Thoracic aorta (tissue), 2 donors: Measurements from ENCODE around the gene SLC35F3. TPM values are rescaled to one million over a fixed set of nuclear protein-coding genes. Genes with fewer than 3 reads are reported as not detected.

Experiments
- ATAC-seq: fragments of 150-250 bp; one replicate; pipeline ENCODE4 v1.8.0; 2017; ENCODE audit warnings: low read depth; ENCODE audit not compliant: insufficient number of reproducible peaks, low FRiP score
- DNase-seq: peaks from one replicate; pipeline ENCODE4 v3.0.0-alpha.2; 2020; ENCODE audit warnings: low spot score
- H3K27ac ChIP-seq, 2 donors: fragments of 200-600 bp; sonication (generic); 1 replicate in 1 of 2; 2 replicates in 1 of 2; pipeline ENCODE4 v1.5.1; 2016; ENCODE audit warnings: mild to moderate bottlenecking in 2 of 2, moderate library complexity in 2 of 2
- H3K27me3 ChIP-seq: fragments of 200-600 bp; sonication (generic); replicated peaks from 2 replicates; pipeline ENCODE4 v1.6.0; 2016; ENCODE audit warnings: mild to moderate bottlenecking; ENCODE audit not compliant: insufficient read depth
- H3K36me3 ChIP-seq: fragments of 200-600 bp; sonication (generic); one replicate; pipeline ENCODE4 v1.5.1; 2016
- H3K4me1 ChIP-seq, 2 donors: fragments of 200-600 bp; sonication (generic); 1 replicate in 1 of 2; 2 replicates in 1 of 2; pipeline versions ENCODE4 v1.5.1 to v1.6.0; 2016; ENCODE audit warnings: low read depth in 2 of 2, mild to moderate bottlenecking in 1 of 2; ENCODE audit not compliant: control insufficient read depth in 1 of 2
- H3K4me3 ChIP-seq: fragments of 200-600 bp; sonication (generic); 2 replicates; pipeline ENCODE4 v1.5.1; 2016; ENCODE audit warnings: mild to moderate bottlenecking
- H3K9me3 ChIP-seq: fragments of 200-600 bp; sonication (generic); 2 replicates; pipeline ENCODE4 v1.5.1; 2016
- total RNA-seq, 2 donors: library from RNA; depleted of rRNA; stranded (reverse); fragments of >200 nt; gene quantifications; one replicate each; pipeline versions ENCODE4 v1.1.0 to v1.2.3, GENCODE V29; 2016
- TF ChIP-seq, protein P1 (sequence below): fragments of 200-600 bp; sonication (generic); IDR thresholded peaks from one replicate; pipeline ENCODE4 v1.5.1; 2019; ENCODE audit warnings: antibody characterized with exemption

Gene SLC35F3
- total RNA-seq, 2 donors from 2014 or later: not detected

DNA sequence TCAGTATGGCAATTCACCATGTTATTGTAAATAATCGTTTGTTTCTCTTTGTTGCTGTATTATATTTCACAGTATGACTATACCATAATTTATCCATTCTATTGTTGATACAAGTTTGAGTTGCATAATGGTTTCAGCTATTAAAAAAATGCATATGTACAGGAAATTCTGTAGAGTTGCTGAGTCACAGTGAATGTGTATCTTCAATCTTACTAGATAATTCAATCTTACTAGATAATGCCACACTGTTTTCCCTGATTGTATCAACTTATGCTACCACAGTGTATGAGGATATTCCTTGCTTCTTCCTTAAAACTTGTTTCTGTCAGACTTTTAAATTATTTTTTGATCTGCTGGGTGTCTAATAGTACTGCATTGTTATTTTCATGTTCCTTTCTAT, 465.3 kb downstream of the SLC35F3 start:
- Histone ChIP-seq H3K9me3 (no peaks in the 10 kb centered on the region), H3K36me3 (no peaks in the 10 kb centered on the region), H3K4me3 (no peak overlapping the region), H3K27me3 (no peaks in the 10 kb centered on the region), H3K27ac (no peak overlapping the region), H3K4me1 (peaks cover 10 to 18% of the 10 kb centered on the region in 2 donors)
- TF ChIP-seq, protein P1, sequence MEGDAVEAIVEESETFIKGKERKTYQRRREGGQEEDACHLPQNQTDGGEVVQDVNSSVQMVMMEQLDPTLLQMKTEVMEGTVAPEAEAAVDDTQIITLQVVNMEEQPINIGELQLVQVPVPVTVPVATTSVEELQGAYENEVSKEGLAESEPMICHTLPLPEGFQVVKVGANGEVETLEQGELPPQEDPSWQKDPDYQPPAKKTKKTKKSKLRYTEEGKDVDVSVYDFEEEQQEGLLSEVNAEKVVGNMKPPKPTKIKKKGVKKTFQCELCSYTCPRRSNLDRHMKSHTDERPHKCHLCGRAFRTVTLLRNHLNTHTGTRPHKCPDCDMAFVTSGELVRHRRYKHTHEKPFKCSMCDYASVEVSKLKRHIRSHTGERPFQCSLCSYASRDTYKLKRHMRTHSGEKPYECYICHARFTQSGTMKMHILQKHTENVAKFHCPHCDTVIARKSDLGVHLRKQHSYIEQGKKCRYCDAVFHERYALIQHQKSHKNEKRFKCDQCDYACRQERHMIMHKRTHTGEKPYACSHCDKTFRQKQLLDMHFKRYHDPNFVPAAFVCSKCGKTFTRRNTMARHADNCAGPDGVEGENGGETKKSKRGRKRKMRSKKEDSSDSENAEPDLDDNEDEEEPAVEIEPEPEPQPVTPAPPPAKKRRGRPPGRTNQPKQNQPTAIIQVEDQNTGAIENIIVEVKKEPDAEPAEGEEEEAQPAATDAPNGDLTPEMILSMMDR: no peak
- ATAC-seq (no peak), DNase-seq (no peak)

DNA sequence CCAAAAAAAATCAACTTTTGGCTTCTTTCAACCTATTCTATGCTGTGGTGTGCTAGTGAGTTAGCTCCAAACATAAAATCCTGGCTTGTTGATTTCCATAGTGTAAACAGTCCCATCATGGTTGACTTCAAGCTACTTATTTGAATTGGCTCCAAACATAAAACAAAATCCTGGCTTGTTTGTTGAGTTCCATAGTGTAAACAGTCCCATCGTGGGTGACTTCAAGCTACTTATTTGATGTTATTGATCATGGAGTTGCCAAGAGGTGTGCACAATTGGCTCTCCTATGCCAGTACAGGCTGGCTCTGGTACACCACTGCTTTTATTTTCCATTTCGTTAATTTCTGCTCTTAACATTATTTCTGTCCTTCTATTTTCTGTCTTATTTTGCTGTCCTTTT, 466.9 kb downstream of the SLC35F3 start:
- DNase-seq: no peak
- ATAC-seq: no peak
- H3K27ac ChIP-seq: no peak overlapping the region
- peaks cover 2% of the 10 kb centered on the region for H3K36me3 ChIP-seq
- no peak overlapping the region for H3K4me3 ChIP-seq
- H3K27me3 ChIP-seq: no peaks in the 10 kb centered on the region
- TF ChIP-seq, protein P1: no peak
- H3K9me3 ChIP-seq: no peaks in the 10 kb centered on the region
- H3K4me1 ChIP-seq: peaks cover 10 to 24% of the 10 kb centered on the region in 2 donors

DNA sequence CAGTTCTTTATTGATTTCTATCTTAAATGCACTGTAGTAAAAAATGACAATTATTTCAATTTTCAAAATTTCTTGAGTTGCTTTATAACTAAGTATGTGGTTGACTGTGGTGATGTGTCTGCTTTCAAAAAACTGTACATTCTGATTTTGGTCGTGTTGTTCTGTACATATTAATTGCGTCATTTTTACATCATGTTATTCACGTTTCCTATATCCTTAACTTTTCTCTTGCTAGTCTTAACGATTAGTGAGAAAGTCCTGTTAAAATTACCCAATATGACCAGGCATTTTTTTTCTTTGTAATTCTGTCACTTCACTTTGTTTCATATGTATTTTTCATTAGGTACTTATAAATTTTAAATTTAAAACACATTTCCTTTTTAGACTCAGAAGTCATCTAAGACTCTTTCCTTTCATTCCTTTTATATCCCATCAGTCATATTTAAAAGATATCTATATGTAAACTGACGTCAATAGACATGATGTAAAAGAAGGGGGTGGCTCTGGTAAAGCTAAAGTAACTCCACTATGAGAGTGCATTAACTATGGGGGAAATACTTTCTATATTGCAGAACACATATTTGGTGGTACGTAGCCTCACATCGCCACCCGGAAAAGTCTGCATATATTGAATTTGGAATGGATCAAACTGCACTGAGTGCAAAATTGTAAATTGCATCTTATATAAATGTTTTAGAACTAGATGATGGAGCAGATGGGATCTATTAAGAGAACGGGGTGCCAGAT, 467.7 kb downstream of the SLC35F3 start:
- H3K36me3 ChIP-seq: peaks cover 6% of the 10 kb centered on the region
- no peak overlapping the region for H3K27ac ChIP-seq
- H3K4me3 ChIP-seq: peak overlapping the region; percentile 96
- TF ChIP-seq, protein P1: no peak
- ATAC-seq: no peak
- H3K9me3 ChIP-seq: no peaks in the 10 kb centered on the region
- H3K4me1 ChIP-seq: peaks cover 10 to 24% of the 10 kb centered on the region in 2 donors
- no peak for DNase-seq
- H3K27me3 ChIP-seq: no peaks in the 10 kb centered on the region

DNA sequence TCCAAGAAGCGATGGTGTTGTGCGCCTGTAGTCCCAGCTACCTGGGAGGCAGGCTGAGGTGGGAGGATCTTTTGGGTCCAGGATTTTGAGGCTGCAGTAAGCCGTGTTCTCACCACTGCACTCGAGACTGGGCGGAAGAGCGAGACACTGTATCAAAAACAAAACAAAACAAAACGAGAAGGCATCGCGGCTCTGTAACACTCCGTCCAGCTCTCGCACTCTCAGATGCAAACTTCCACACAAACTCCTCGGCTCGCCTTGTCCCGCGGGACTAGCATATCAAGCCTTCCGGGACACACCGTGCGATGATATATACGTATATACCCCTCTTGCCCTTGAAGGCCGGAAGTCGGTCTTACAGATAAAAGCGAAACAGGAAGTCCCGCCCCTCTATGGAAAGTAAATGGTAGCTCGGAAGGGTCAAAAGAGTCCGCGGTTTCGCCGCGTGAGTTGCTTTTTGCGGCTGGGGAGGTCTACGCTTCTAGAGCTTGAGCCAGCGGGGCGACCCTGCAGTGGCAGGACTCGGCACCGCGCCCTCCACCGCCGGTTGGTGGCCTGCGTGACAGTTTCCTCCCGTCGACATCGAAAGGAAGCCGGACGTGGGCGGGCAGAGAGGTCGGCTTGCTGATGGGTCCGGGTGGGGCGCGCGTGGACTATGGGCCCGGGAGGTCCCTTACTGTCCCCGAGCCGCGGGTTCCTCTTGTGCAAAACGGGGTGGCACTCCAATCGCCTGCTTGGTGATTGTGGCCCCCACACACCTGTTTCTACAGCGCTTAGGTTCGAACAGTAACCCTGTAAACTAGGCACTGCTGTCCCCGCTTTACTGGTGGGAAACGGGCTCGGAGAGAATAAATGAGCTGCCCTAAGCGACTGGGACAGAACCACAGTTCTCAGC, 468.8 kb downstream of the SLC35F3 start, which contains the start of gene COA6:
TSS of gene COA6 (plus strand) at position 393 of the 895 bp plus-strand sequence. CDS start at position 404, 11 bp downstream.
- TF ChIP-seq, protein P1: no peak
- peak within 1 kb of the TSS; percentile 96 for H3K4me3 ChIP-seq
- H3K9me3 ChIP-seq: no peaks in the 10 kb centered on the region
- peak within 1 kb of the TSS; percentile 95 to 96 for H3K27ac ChIP-seq
- H3K4me1 ChIP-seq: peaks cover 10 to 24% of the 10 kb centered on the region in 2 donors
- H3K27me3 ChIP-seq: no peaks in the 10 kb centered on the region
- ATAC-seq (peak; percentile 95), DNase-seq (peak; percentile 73)
- peaks cover 6% of the 10 kb centered on the region for H3K36me3 ChIP-seq

DNA sequence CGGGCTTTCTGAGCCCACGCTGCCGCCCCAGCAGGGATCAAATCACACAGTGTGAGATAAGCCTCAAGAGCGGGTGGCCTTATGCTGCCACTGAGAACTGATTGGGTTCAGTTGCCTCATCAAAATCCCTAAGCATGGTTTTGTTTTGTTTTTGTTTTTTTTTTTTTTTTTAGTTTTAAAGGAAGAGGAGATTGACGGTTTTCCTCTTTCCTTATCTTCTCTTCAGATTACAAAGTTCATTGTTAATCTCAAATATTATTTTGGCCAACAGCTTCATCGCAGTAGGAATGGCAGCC, 469.4 kb downstream of the SLC35F3 start:
- TF ChIP-seq, protein P1: no peak
- DNase-seq (no peak), ATAC-seq (no peak)
- peak overlapping the region; percentile 96 for H3K4me3 ChIP-seq
- no peaks in the 10 kb centered on the region for H3K9me3 ChIP-seq
- H3K27me3 ChIP-seq: no peaks in the 10 kb centered on the region
- peaks cover 10 to 24% of the 10 kb centered on the region in 2 donors for H3K4me1 ChIP-seq
- peak overlapping the region; percentile 95 to 96 for H3K27ac ChIP-seq
- peaks cover 6% of the 10 kb centered on the region for H3K36me3 ChIP-seq
